Kasumi-1 (cell line): Measurements from ENCODE around the gene SPAAR.
A peak's percentile ranks its signal among the peaks of the same experiment; 100 is the strongest.
"Not testable (repeated sequence)": the region's sequence is repeated elsewhere in the genome, so short reads cannot be mapped to it uniquely, and the experiment has no call there.

Experiments
- DNase-seq, 2 experiments: peaks; one replicate each; lab custom pipeline; 2025; lab: John Stamatoyannopoulos, UW

SPAAR gene

DNA sequence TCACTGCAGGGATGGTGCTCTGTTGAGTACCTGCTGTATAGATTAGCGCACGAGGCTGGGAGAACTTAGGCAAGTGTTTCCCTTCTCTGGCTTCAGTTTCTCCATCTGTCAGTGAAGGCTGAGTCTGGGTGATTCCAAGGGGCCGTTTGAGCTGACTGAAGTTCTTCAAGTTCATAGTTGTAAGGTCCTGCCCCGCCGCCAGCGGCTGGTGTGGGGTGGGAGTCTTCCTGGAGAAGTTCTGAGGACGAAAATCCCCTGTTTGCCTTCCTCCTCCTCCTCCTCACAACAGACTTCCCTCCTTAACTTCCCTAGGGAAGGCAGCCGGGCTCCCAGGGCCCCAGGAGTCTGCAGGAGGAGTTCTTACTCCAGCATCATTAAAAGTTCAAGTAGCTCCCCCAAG is 5.0 kb upstream of the SPAAR start:
- no peak for DNase-seq

DNA sequence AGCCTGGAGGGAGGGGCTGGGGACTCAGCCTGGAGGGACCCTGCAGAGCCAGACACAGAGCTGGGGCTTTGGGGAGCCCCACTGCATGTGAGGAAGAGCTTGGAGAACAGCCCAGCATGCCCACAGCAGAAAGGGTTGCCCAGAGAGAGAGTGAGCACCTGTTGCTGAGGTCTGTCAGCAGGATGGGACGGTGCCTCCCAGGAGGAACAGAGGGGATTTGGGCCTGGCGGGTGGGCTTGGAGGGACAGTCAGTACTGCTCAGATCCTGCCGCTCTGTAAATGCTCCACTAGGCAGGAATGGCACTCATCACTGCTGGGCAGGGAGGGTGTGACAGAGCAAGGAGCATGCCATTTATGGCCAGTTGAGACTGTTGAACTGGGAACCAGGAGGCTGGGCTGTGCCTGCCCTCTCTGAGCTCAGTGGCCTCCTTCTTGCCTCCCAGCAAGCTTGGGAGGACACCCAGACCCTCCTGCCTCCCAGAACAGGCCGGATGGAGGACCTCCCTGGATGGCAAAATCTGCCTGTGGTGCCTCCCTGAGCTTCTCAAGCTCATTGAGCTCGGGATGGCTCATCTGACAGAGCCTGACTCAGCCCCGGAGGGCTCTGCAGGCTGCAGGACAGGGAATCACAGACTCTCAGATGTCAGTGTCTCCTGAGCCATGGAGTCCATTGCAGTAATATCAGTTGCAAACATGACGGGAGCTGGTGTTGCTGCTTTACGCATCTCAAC is 4.1 kb upstream of the SPAAR start:
- no peak for DNase-seq

DNA sequence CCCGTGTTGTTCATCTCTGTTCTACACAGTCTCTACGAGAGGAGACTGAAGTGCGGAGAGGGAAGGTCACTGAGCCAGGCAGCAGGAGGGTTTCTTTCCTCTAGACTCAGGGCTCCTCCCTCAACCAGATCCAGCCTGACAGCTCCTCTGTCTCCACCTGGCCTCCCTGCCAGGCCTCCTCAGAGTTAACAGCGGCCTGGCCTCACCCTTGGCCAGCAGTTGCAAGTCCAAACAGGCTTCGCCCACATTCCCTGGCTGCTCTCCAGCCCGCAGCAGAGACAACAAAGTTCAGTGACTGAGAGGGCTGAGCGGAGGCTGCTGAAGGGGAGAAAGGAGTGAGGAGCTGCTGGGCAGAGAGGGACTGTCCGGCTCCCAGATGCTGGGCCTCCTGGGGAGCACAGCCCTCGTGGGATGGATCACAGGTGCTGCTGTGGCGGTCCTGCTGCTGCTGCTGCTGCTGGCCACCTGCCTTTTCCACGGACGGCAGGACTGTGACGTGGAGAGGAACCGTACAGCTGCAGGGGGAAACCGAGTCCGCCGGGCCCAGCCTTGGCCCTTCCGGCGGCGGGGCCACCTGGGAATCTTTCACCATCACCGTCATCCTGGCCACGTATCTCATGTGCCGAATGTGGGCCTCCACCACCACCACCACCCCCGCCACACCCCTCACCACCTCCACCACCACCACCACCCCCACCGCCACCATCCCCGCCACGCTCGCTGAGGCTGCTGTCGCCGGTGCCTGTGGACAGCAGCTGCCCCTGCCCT is 3.2 kb upstream of the SPAAR start, which contains the start of gene HRCT1:
Gene HRCT1 (plus strand): TSS at position 291 of the 768 bp plus-strand sequence. CDS start 86 bp downstream, at position 377.
- no peak for DNase-seq

DNA sequence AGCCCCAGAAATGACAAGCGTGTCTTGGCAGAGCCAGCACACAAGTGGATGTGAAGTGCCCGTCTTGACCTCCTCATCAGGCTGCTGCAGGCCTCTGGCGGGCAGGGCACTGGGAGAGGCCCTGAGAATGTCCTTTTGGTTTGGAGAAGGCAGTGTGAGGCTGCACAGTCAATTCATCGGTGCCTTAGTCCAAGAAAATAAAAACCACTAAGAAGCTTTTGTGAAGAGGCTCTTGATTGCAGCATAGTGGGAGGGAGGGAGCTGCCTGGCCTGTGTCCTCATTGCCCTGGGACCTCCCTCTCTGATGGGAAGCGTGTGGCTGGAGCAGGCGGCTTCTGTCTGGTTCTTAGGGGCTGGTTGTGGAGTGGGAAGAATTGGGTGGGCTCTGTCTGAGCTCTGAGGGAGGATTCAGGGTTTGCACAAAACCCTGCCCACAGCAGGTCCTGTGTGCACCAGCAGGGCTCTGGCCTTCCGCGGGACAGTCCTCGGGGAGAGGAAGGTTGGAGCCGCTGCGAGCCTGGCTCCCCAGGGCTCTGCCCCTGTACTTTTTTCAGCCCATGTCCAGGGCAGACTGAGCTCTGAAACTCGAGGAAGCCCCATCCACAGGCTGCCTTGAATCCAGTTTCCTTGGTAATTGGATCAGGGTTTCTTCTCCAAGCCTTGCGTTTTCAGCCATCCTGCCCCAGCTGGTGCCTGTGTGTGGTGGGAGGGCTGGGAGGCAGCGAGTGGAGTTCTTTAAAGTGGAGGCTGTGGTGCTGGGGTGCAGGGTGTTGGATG is 2.2 kb upstream of the SPAAR start:
- no peak for DNase-seq

DNA sequence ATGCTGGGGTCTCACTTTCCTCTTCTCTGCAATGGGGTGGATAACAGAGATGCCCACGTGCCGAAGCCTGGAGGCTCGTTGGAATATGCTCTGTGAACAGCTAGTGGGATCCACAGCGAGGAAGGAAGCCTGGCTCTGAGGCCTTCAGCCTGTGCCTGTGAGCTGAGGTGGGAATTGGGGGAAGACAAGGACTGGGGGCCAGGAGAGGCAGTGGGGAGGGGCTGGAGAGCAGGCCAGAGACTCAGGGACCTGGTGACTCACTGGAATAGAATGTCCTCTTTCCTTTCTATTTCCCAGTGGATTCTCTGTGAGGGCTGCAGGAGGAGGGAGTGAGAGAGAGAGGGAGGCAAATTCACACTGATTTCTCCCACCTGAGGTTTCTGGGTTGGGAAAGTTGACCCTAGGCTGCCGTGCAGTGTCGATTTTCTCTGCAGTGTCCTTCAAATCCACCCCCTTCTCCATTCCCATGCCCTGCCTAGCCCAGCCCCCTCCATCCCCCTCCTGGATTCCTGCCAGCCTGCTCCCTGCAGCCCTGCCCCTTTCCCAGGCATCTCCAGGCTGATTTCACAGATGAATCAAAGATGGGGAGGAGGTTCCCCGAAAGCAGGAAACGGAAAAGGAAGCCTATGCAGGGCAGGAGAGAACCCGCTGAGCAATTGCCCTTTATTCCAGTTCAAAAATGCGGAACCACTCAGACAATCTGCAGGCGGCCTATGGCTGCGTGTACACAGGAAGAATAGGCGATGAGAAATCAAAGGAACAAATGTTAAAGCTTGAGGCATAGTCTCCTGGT is 1.4 kb upstream of the SPAAR start:
- DNase-seq = peak; percentile 94 to 95

DNA sequence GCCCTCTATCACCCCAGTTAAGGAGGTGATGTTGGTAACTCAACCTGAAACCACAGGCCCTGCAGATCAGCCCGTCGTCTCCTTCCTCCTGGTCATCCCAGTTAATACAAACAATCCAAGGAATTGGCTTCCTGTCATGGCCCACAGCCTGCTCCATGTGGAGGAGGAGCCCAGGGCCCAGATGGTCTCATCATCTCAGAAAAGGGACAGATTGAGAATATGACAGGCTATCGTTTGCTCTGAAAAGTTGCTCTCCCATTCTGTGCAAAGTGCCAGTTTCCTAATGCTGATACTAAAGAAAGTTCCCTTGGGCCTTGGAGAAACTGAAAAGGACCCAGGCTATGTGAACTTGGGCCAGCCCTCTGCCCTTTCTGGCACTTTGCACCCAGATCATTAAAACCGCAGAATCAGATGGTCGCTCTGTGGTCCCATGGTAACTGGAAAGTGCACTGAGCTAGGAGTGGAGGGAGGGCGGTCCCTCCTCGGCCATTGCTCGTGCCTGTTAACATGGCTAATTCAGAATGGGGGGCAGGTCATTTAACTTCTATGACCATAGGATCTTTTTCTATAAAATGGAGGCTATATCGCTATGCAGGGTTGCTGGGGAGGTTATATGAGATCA is 675 bp upstream of the SPAAR start:
- DNase-seq = no peak

DNA sequence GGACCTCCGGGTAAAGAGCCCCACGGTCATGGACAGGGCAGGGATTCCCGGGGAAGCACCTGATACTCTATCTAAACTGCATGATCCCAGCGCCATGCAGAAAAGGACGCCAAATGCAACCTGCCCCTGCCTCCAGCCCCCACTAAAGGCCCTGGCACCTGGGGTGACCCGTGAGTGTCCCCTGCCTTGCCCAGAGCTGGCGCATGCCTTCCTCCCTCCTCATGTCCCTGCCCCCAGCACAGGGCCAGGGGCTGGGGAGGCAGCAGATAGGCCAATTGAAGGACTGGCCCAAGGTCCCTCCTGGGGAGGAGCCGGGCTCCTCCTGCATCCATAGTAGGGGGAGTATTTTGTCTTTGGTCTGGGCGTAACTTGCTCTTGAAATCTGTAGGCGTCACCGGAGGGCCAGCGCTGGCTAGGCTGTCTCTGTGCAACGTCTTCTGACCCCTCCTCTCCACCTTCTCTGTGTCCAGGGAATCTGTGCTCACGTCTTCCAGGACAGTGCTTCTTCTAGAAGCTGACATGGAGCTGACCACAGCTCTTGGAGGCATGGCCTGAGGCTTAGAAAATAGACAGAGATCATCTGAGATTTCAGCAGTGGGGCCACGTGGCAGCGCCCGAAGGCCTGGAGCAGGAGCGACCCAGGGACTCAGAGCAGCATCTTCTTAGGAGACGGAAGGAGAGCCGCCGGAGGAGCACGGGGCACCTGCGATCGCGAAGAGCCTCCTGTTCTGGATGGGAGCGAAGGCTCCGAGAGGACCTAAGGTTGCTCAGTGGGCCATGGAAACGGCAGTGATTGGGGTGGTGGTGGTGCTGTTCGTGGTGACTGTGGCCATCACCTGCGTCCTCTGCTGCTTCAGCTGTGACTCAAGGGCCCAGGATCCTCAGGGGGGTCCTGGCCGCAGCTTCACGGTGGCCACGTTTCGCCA is 660 bp downstream of the SPAAR start:
- DNase-seq = no peak

DNA sequence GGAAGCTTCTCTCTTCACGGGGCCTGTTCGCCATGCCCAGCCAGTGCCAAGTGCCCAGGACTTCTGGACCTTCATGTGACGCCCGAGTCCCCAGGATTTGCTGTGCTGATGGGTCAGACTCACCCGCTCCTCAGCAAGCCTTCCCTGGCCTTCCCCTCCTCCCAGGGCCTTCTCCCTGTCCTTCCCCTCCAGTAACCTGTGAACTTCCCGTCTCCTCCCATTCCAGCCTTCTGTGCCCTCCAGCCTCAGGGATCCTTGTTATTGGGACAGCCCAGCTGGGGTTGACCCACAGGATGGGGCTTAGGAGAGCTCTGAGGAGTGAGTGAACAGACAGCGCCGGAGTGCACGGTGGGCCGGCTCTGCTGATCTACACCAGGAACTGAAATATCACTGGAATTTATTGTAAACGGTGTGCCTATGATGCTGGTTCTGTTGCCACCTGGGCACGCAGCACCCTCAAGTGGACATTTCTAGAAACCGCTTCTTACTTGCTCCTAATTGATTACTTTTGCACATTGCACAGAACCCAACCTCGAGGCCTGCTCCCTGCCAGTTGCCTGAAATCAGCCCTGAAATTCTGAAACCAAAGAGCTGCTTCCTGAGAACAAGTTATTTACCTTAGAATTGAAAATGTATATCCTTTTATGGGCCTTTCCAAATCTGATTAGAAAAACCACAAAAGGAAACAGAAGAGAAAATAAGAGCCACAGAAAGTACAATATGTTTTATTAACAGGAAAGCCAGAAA is 1.5 kb downstream of the SPAAR start:
- DNase-seq = peak; percentile 67 to 75

DNA sequence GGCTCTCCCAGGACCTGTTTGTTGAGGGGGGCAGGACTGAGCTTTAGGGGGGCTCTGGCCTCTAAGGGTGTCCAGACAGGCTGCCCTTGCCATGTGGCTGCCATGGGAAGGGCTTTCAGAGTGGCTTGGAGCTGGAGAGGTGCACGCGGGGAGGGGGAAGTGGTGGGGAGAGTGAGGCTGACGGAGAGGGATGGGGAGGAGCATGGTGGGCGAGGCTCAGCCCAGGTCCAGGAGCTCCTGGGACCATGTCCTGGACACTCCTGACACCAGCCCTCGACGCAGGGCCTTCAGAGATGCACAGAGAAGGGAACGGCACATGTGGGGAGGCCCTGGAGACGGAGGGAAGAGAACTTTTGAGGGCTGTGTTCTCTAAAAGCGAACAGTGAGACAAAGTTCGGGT is 2.4 kb downstream of the SPAAR start:
- DNase-seq = no peak

DNA sequence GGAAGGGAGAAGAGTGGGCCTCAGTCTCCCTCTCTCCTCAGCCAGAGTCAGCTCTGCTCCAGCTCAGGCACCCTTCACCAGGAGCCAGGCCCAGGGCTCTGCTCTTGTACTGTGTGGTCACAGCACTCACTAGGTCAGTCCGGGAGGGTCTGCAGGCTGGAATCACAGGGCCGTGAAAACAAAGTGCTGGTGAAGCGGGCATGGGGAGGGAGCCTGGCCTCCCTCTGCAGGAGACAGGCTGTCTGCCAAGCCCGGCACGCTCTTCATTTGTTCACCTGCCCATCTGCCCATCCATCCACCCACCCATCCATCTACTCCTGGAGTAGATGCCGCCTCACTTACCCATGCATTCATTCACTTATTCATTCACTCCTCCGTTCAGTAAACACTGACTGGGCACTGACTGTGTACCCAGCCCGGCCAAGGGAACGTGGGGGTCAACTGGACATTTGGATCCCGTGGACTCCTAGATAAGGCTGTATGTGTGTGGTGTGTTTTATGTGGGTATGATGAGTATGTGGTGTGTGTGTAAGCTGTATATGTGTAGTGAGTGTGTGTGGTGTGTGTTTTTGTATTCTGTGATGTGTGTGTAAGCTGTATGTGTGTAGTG is 3.6 kb downstream of the SPAAR start:
- no peak for DNase-seq

DNA sequence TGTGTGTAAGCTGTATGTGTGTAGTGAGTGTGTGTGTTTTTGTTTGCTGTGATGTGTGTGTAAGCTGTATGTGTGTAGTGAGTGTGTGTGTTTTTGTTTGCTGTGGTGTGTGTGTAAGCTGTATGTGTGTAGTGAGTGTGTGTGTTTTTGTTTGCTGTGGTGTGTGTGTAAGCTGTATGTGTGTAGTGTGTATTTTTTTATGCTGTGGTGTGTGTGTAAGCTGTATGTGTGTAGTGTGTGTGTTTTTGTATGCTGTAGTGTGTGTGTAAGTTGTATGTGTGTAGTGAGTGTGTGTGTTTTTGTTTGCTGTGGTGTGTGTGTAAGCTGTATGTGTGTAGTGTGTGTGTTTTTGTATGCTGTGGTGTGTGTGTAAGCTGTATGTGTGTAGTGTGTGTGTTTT is 4.1 kb downstream of the SPAAR start:
- not testable (repeated sequence) for DNase-seq

DNA sequence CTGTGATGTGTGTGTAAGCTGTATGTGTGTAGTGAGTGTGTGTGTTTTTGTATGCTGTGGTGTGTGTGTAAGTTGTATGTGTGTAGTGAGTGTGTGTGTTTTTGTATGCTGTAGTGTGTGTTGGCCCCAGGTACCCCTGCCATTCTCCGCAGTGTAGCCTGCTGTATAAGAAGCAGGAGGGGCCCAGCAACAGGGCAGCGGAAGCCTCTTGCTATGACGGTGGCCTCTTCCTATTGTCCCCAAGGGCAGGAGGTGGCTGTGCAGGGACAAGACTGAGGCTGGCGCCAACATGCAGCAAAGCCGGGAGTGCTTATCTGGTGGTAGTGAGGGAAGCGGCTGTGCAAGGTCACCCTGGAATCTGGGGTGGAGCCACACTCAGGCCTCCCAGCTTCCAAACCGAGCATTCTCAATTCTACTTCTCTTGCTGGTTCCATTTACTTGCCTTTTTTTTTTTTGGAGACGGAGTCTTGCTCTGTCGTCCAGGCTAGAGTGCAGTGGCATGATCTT is 5.1 kb downstream of the SPAAR start:
- no peak for DNase-seq

DNA sequence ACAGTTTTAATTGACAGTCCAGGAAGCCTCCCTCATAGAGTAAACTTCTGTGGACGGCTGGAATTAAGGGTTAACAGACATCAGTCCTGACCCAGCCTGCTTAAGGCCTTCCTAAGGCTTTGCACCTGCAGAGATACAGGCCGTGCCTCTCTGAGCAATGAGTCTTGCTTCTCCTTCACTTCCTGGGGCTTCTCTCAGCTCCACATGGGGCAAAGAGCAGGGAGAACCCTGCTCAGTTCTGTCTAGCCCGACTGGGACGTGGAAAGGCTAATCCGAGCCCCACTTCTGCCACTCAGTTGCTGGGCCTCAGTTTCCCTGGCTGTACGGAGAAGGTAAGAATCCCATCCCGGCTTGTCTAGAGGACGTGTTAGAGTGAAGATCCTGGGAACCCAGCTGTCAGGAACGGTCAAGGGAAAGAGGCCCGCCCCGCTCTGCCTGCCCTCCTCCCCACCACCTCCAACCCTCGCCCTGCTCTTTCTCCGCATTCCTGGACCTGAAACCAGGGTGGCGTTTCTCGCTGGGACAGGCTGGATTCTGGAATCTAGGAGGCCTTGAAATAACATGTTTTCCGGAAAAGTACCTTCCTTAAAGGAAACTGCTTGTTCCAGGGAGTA is 6.5 kb downstream of the SPAAR start:
- no peak for DNase-seq

DNA sequence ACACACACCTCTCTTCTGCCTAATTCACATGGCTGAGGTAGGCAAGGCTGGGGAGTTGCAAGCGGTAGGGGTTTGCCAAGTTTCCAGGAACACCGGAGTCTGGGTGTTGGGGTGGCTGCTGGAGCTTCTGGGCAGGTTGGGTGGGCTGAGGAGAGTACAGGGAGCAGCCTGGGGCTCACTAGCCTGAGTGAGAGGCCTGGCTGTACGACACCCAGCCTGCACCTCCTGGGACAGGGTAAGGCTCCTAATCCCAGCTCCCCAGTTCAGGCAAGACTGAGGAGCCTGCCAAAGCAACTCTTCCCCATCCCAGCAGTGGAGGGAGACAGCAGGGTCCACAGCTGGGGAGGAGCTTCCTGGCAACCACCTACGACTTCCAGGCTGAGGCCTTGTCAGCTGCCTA is 8.0 kb downstream of the SPAAR start:
- no peak for DNase-seq

DNA sequence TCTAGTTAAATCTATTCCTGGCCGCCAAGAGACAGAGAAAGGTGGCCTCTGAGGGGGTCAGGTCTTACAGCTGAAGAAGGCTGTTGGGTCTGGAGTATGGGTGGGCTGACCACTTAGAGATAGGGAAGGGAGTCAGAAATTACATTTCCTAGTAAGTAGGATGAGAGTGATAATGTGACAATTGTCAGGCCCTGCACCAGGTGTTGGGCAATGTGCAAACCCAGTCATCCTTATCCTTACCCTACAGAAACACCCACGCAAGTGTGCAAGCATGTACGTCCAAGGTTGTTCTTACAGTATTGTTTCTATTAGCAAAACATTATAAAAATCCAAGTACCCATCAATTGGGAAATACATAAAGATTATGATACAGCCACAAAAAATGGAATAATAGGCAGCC is 9.5 kb downstream of the SPAAR start:
- DNase-seq = no peak

DNA sequence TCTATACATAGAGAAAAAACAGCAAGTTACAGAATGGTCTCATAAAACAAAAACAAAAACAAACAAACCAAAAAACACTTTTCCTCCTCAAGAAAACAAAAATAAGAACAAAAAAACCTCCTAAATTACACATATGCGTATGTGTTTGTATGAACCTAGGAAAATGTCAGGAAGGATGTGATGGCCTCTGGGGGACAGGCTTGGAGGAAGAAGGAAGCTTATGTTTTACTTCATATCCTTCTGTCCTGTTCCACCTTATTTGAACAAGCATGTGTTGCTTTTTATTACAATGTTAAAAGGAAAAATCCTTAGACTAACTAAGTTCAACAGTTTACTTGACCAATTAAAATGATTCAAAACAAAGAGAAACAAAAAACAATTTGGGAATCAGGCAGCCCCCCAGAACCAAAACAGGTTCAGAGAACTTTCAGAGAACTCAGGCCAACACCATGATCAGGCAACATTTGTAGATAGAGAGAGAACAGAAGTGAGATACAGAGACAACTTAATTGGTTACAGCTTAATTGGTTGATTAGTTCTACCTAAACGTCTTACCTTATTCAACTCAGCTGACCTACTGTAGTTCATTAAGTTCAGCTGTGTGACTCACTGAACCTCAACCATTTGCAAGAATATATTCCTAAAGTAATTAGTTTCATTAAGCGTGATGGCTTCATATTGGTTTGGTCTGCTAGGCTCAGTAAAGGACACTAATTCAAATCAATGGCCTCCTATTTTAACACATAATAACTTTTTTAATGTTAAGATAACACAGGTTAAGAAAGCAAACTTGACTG is 10.1 kb downstream of the SPAAR start:
- DNase-seq = no peak

DNA sequence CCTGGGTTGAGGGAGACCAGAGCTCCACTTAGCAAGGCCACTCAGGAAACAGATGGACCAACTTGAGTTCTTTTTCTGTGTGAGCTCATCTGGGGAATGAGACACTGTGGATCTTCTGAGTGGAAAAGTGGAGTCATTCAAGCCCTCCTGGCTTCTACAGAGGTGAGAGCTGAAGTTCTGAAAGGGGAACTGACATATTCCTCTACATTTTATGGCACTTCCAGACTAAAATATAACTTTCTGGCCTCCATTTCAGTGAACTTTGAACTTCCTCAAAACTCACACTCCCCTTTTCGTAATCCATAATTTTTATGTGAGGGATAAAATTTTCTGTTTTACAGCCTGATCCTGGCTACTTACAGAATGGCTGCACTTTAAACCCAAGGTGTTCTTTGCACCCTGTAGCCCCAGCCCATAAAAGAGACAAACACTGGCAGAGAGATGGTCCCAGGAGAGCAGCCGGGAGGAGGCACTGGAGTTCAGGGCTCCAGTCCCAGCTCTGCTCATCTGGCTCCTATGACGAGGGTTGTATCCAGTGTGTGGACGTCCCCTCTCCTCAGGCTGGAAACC is 10.8 kb downstream of the SPAAR start:
- peak; percentile 32 to 68 for DNase-seq
